SK-N-SH (cell line): Measurements from ENCODE around the gene KCNJ18.

Experiments used
- CTCF ChIP-seq: fragments of 200-600 bp; sonication (generic); IDR thresholded peaks from 2 replicates; pipeline ENCODE4 v1.6.1; 2017; ENCODE audit warnings: antibody characterized with exemption, mild to moderate bottlenecking, moderate library complexity
- ELF1 ChIP-seq: IDR thresholded peaks from 2 replicates; pipeline ENCODE4 v1.4.0; 2012
- POLR2AphosphoS5 ChIP-seq: IDR thresholded peaks from 2 replicates; pipeline ENCODE4 v1.6.1; 2012; ENCODE audit warnings: low read depth, low read length
- SMC3 ChIP-seq: IDR thresholded peaks from 2 replicates; pipeline ENCODE4 v1.6.1; 2012; ENCODE audit warnings: low read depth, low read length, improper control_type of control experiment
- TAF1 ChIP-seq: IDR thresholded peaks from 2 replicates; pipeline ENCODE4 v1.6.1; 2012; ENCODE audit warnings: low read depth, mild to moderate bottlenecking, low read length, moderate library complexity, borderline replicate concordance

GRCh38 chr17:21688293-21688949 lies 3.9 kb upstream of the KCNJ18 start:
- TF ChIP-seq ELF1, result no peak
- TF ChIP-seq POLR2AphosphoS5, result no peak
- no peak for TF ChIP-seq TAF1
- no peak for TF ChIP-seq CTCF
- no peak for TF ChIP-seq SMC3
